GM20000 (cell line): Measurements from ENCODE around the gene PRKG1.

Experiments
- DNase-seq: peaks from one replicate; pipeline ENCODE4 v3.0.0; 2012; ENCODE audit warnings: low spot score
- TF ChIP-seq, protein P1 (sequence below): IDR thresholded peaks from 2 replicates; pipeline ENCODE4 v1.5.1; 2012; ENCODE audit warnings: mild to moderate bottlenecking, control low read depth; ENCODE audit errors: extremely low read depth, missing control alignments

PRKG1 gene

DNA sequence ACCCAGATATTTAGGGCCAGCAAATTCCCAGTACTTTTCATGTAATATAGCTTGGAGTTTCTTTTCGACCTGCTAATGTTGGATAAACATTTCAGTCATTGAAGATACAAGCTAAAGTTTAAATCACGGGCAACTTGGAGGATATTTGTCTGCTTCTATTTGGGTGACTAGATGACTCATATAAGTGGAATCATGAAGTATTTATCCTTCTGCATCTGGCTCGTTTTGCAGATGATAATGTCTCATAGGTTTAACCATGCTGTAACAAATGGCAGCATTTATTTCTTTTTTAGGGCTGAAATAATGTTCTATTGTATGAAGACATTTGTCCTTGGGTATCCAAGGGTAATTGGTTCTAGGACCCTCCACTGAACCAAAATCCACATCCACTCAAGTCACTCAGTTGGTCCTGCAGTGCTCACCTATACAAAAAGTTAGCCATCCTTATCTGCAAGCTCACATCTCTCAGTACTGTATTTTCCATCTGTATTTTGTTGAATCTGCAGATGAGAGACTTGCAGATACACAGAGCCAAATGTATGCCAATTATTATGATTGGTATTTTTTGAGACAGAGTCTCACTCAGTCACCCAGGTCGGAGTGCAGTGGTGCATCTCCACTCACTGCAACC, 812.3 kb downstream of the PRKG1 start:
- TF ChIP-seq, protein P1, sequence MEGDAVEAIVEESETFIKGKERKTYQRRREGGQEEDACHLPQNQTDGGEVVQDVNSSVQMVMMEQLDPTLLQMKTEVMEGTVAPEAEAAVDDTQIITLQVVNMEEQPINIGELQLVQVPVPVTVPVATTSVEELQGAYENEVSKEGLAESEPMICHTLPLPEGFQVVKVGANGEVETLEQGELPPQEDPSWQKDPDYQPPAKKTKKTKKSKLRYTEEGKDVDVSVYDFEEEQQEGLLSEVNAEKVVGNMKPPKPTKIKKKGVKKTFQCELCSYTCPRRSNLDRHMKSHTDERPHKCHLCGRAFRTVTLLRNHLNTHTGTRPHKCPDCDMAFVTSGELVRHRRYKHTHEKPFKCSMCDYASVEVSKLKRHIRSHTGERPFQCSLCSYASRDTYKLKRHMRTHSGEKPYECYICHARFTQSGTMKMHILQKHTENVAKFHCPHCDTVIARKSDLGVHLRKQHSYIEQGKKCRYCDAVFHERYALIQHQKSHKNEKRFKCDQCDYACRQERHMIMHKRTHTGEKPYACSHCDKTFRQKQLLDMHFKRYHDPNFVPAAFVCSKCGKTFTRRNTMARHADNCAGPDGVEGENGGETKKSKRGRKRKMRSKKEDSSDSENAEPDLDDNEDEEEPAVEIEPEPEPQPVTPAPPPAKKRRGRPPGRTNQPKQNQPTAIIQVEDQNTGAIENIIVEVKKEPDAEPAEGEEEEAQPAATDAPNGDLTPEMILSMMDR: no peak
- no peak for DNase-seq

DNA sequence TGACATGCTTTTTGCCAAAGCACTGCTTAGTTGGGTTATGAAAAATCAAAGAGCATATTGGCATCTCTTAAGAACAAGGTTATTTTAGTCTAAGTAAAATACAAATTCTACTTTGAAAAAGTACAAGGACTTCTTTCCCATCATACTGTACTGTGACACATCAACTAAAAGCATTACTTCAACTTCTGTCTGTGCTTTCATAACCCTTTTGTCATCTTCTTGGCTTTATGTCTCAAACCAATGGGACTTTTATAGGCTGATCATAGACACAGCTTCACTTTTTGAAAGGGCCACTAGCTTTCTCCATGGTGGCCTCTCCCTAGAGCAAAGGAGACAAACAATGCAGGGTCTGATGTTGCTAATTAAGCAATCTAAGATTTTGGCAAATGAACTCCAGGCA, 814.0 kb downstream of the PRKG1 start:
- TF ChIP-seq, protein P1: no peak
- no peak for DNase-seq

DNA sequence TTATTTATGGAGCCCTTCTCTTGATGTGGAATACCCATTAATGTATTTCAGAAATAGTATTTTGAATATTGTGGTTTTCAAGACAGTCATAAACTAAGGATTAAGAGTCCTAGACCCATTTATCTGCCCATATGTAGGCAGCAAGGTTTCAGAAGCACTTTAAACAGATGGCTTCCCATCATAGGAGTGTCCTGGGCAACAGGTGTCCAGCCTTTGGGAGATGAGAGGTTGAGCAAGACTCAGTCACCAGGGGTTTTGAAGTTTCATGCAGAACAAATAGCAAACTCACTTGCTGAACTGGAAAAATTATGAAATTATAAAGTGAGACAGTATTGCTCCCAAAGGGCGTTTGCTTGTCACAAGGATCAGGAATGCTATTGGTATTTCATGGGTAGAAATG, 818.0 kb downstream of the PRKG1 start:
- DNase-seq: no peak
- TF ChIP-seq, protein P1: no peak

DNA sequence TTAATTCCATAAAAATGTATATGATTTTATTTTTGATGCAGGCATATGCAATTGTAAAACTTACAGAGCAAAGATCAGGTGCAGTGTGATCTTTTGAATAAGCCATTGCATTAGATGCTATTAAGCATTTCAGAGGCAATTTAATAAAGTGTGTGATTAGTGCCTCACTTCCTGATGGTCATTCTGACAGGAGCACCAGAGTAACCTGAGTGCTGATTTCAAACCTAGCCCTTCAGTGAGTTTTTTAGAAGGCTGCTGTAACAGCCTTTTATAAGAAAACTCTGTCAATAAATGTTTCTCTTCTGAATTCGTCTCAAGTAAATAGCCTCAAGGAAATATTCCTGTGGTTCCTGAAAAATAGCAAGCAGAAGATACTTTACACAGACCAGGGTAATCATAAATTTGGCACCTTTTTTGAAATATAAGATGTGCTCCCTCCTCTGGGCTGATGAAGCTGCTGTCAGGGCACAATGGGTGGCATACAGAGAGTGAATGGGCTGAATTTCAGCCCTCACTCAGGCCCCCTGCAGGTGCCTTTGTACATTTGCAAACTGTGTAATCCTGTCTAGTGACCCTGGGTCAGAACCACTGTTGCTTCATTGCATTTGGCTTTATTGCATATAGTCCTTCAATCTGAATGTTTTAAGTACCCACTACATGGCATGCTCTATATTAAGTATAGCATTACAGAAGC, 818.8 kb downstream of the PRKG1 start:
- DNase-seq: peak; percentile 7
- TF ChIP-seq, protein P1: no peak

DNA sequence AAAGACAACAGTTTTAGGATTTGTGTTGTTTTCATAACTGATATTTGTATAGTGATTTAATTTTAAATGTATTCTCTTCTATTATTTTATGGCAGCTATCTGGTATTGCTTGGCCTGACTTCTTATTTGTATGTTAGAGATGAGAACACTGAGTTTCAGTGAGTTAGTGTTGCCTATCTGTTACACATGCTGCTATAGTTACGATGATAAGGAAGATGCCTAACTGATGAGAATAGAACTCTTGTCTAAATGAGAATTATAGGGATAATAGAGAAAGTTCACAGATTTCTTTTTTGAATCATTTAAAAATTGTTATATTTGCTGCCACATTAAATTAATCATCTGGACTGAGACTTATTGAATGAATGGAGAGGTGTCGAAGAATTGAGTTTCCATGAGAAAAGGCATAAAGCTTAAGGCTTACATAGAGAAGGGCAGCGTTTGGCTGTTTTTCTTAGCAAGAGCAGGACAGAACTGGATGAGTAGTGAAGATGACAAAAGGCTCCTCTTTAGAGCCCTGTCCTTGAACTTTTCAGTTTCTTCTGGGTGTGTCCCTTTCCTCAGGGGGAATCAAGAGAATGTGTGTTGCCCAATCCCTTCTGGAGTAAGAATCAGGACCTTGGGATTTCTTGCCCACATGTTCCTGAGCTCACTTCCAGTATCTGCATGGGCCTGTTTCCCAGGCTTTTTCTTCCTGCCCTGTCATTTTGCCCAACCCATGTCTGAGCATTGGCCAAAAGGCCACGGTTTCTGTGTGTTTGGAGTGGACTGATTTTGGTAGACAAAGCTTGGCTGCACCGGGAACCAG, 820.7 kb downstream of the PRKG1 start:
- TF ChIP-seq, protein P1: no peak
- no peak for DNase-seq

DNA sequence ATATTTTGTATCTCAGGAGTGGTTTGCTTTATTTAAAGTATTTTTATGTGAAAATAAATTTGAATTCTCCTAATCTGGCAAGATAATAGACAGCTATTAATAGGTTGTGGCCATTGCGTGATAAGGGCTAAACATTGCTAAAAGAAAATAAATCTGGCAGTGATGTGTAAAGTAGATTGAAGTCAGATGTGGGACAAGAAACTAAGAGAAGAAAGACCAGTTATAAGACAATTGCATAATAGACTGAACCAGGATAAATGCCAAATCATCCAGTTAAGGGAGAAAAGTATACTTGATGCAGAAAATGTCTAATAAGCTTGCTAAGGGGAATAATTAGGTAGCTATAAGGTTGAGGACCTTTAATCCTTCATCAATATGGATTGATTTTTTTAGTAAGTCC, 822.6 kb downstream of the PRKG1 start:
- TF ChIP-seq, protein P1: no peak
- no peak for DNase-seq

DNA sequence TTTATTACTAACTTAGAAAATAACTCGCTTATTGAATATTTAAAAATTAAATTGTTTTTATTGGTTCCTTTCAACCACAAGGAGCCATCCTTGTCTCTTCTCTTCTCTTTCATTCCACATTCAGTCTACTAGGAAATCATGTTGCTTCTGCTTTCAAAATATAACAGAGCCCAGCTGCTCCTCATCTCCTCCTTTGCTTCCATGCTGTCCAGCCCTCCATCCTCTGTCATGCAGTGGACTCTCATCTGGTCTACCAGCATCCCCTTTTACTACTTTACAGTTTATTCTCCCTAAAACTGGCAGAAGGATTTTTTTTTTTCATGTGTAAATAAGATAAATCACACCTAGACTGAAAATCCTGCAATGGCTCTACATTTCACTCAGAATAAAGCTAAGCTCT, 823.3 kb downstream of the PRKG1 start:
- TF ChIP-seq, protein P1: no peak
- no peak for DNase-seq
